ENCODE results near the gene PRDM11. TPM values are rescaled to one million over a fixed set of nuclear protein-coding genes. Genes with fewer than 3 reads are reported as not detected.

PRDM11 gene
- total RNA-seq, 1 experiment from 2014 or later: 8.3 TPM

DNA sequence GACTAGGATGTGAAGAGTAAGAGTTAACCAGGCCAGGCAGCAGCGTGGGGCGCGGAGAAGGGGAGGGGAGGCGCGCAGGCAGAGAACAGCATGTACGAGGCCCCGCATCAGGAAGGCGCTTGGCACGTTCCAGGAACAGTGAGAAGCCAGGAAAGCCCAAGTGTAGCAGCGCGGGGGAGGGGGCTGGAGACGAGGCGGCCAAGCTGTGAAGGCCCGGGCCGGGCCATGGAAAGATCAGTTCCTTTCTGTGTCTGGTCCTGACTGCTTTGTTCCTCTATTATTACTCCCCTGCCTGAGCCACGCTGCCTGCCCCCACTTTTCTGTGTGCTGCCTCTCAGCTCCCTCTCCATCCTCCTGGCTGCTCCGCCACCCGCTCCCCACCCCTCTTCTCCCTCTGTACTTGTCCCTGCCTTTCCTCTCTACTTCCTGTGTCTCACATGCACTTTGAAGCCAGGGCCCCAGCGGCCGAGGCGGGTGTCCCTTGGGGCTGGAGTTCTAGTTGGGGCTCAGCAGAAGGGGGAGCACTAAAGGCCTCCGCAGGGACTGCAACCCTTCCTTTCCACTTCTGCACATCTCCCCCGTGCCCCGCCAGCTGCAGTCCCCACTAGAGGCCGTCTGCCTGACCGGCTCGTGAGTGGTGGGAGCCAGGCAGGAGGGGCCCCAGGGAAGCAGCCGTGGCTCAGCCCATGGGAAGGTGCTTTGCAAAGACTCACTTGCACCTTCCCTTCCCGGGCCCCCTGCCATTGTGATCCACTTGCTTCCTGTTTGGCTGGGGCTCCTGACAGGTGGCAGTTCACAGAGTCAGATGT is 63.7 kb downstream of the PRDM11 start:
- ATAC-seq (peak; percentile 76), DNase-seq (ENCODE audit: low spot score) (peak; percentile 72)
- no peaks in the 10 kb centered on the region for H3K9me3 Mint-ChIP-seq
- ChIA-PET POLR2A (no interaction called here), CTCF (interaction anchor here (0.9 to 3.8 kb wide), 10 partner anchors 20 to 283 kb away, joined by 3 to 25 read pairs (median 4); no protein-coding TSS in a partner anchor)
- peak overlapping the region; percentile 73; the same call in 1 of the 2 replicates for H3K27ac Mint-ChIP-seq
- no peak overlapping the region; the same call in 1 of the 2 replicates for H3K4me3 Mint-ChIP-seq
- TF ChIP-seq, protein P1, sequence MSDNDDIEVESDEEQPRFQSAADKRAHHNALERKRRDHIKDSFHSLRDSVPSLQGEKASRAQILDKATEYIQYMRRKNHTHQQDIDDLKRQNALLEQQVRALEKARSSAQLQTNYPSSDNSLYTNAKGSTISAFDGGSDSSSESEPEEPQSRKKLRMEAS (CRISPR knock-in tag; IDR thresholded peaks at IDR 0.05): peak; percentile 74
- TF ChIP-seq, protein P2, sequence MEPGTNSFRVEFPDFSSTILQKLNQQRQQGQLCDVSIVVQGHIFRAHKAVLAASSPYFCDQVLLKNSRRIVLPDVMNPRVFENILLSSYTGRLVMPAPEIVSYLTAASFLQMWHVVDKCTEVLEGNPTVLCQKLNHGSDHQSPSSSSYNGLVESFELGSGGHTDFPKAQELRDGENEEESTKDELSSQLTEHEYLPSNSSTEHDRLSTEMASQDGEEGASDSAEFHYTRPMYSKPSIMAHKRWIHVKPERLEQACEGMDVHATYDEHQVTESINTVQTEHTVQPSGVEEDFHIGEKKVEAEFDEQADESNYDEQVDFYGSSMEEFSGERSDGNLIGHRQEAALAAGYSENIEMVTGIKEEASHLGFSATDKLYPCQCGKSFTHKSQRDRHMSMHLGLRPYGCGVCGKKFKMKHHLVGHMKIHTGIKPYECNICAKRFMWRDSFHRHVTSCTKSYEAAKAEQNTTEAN (CRISPR knock-in tag; IDR thresholded peaks at IDR 0.05): 0 out of 2 replicates have a peak, but pooled peaks have one; percentile 50
- TF ChIP-seq ZNF121 (CRISPR knock-in tag; IDR thresholded peaks at IDR 0.05): no peak
- TF ChIP-seq SMAD4 (CRISPR knock-in tag; IDR thresholded peaks at IDR 0.05): 0 out of 2 replicates have a peak, but pooled peaks have one; percentile 6
- peak; percentile 46 for TF ChIP-seq TP53 (CRISPR knock-in tag; IDR thresholded peaks at IDR 0.05)
- no peak for TF ChIP-seq SP1 (CRISPR knock-in tag; conservative IDR thresholded peaks at IDR 0.05)
- 0 out of 2 replicates have a peak, but pooled peaks have one; percentile 39 for TF ChIP-seq NFE2L1 (CRISPR knock-in tag; IDR thresholded peaks at IDR 0.05)
- 0 out of 2 replicates have a peak, but pooled peaks have one; percentile 13 for TF ChIP-seq SMAD3 (CRISPR knock-in tag; IDR thresholded peaks at IDR 0.05; ENCODE audit: borderline replicate concordance)
- TF ChIP-seq, protein P3, sequence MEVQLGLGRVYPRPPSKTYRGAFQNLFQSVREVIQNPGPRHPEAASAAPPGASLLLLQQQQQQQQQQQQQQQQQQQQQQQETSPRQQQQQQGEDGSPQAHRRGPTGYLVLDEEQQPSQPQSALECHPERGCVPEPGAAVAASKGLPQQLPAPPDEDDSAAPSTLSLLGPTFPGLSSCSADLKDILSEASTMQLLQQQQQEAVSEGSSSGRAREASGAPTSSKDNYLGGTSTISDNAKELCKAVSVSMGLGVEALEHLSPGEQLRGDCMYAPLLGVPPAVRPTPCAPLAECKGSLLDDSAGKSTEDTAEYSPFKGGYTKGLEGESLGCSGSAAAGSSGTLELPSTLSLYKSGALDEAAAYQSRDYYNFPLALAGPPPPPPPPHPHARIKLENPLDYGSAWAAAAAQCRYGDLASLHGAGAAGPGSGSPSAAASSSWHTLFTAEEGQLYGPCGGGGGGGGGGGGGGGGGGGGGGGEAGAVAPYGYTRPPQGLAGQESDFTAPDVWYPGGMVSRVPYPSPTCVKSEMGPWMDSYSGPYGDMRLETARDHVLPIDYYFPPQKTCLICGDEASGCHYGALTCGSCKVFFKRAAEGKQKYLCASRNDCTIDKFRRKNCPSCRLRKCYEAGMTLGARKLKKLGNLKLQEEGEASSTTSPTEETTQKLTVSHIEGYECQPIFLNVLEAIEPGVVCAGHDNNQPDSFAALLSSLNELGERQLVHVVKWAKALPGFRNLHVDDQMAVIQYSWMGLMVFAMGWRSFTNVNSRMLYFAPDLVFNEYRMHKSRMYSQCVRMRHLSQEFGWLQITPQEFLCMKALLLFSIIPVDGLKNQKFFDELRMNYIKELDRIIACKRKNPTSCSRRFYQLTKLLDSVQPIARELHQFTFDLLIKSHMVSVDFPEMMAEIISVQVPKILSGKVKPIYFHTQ (CRISPR knock-in tag; IDR thresholded peaks at IDR 0.05): no peak
- H3K36me3 Mint-ChIP-seq: no peaks in the 10 kb centered on the region
- H3K4me1 Mint-ChIP-seq: peaks cover 21% of the 10 kb centered on the region
- no peaks in the 10 kb centered on the region for H3K27me3 Mint-ChIP-seq (ENCODE audit: low read depth)

DNA sequence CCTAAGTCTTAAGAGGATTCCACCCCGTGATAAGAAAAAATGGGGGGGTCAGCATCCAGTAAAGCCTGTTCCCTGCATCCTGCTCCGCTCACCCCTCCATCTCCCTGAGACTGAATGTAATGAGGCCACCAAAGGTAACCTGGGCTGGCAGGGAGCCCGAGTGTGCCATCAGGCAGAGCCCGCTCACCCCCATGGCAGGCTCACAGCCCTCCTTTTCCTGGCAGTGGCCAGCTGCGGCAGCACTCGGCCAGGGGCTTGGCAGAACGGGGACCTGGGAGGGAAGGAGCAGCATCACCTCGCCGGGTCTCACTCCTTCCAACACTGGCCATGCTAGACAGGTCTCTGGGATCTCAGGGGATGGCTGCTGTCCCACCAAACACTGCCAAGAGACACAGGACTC is 64.4 kb downstream of the PRDM11 start:
- no peaks in the 10 kb centered on the region for H3K36me3 Mint-ChIP-seq
- H3K27ac Mint-ChIP-seq: no peak overlapping the region
- H3K4me1 Mint-ChIP-seq: peaks cover 21% of the 10 kb centered on the region
- H3K4me3 Mint-ChIP-seq: no peak overlapping the region
- no peak for TF ChIP-seq HMGA2 (CRISPR knock-in tag; IDR thresholded peaks at IDR 0.05)
- TF ChIP-seq KAT7 (CRISPR knock-in tag; IDR thresholded peaks at IDR 0.05; ENCODE audit: borderline replicate concordance): no peak
- TF ChIP-seq TCF7 (CRISPR knock-in tag; IDR thresholded peaks at IDR 0.05; ENCODE audit: low read depth): no peak
- no peak for TF ChIP-seq ZNF121 (CRISPR knock-in tag; IDR thresholded peaks at IDR 0.05)
- TF ChIP-seq CREB1 (CRISPR knock-in tag; IDR thresholded peaks at IDR 0.05): no peak
- TF ChIP-seq NFE2L1 (CRISPR knock-in tag; IDR thresholded peaks at IDR 0.05): no peak
- TF ChIP-seq SMAD3 (CRISPR knock-in tag; IDR thresholded peaks at IDR 0.05; ENCODE audit: borderline replicate concordance): no peak
- TF ChIP-seq, protein P4, sequence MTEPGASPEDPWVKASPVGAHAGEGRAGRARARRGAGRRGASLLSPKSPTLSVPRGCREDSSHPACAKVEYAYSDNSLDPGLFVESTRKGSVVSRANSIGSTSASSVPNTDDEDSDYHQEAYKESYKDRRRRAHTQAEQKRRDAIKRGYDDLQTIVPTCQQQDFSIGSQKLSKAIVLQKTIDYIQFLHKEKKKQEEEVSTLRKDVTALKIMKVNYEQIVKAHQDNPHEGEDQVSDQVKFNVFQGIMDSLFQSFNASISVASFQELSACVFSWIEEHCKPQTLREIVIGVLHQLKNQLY (CRISPR knock-in tag; IDR thresholded peaks at IDR 0.05): no peak
- TF ChIP-seq, protein P2 (CRISPR knock-in tag; IDR thresholded peaks at IDR 0.05): no peak
- H3K9me3 Mint-ChIP-seq: no peaks in the 10 kb centered on the region
- CTCF ChIA-PET: interaction anchor here (0.6 to 3.8 kb wide), 8 partner anchors 22 to 284 kb away, joined by 3 to 25 read pairs (median 5); no protein-coding TSS in a partner anchor
- H3K27me3 Mint-ChIP-seq (ENCODE audit: low read depth): no peaks in the 10 kb centered on the region
- ATAC-seq (no peak), DNase-seq (ENCODE audit: low spot score) (no peak)
- POLR2A ChIA-PET: no interaction called here
